HG03520 (cell line): ENCODE measurements around the gene POLR1H.
"Not testable (repeated sequence)": the region's sequence is repeated elsewhere in the genome, so short reads cannot be mapped to it uniquely, and the experiment has no call there.

ENCODE experiments used
- ATAC-seq: cut with Tn5 transposase; IDR thresholded peaks from one replicate; pipeline ENCODE4 v1.9.1; 2021; ENCODE audit warnings: mild to moderate bottlenecking, moderate library complexity; ENCODE audit not compliant: unreplicated experiment

Gene POLR1H, protein sequence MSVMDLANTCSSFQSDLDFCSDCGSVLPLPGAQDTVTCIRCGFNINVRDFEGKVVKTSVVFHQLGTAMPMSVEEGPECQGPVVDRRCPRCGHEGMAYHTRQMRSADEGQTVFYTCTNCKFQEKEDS

GRCh38 chr6:30061092-30061857, at the start of gene POLR1H:
POLR1H (plus strand) TSS chr6:30061265; CDS start chr6:30061525, 260 bp downstream.
- ATAC-seq = peak; percentile 93

DNA sequence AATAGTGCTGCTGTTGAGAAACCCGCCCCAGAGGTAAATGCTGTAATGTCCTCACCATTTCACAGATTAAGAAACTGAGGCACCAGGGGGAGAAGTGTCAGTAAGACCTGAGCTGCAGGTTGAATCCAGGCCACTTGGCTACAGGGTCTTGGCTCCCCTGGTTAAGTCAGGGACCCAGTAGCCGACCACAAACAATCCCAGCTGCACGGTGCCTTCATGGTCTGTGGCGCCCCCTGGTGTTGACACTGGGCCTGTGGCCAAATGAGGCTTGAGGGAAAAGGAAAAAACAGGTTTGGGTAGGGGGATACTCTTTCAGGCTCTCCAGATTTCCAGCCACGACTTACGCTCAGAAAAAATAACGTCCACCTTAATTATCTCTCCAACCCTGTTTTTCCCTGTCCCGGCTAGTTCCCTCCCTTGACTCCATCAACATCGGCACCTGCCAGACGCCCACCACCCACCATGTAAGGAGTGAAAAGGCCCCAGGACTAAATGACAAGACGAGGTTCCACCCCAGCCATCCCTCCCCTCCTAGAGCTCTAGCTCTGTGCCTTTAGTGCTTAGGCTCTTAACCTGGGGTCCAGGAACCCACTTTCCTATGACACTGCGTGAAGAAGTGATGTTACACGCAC, 47.7 kb upstream of the POLR1H start:
- no peak for ATAC-seq

DNA sequence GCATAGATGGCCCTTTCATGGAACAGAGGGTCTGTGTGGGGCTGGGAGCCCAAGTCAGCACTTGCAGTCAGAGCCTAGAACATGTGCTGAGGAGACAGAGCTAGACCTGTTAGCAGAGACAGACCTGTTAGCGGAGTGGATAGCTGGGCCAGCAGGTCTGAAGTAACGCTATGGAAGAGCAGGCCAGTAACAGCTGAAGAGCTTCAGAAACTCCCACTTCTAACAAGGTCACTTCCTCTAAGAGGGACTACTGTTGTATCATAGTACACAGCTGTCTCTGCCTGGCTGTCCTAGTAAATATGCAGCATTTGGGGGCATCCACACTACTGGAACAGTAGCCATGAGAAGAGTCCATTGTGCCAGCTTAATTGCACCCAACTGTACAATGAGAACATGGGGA, 41.2 kb upstream of the POLR1H start:
- no peak for ATAC-seq

DNA sequence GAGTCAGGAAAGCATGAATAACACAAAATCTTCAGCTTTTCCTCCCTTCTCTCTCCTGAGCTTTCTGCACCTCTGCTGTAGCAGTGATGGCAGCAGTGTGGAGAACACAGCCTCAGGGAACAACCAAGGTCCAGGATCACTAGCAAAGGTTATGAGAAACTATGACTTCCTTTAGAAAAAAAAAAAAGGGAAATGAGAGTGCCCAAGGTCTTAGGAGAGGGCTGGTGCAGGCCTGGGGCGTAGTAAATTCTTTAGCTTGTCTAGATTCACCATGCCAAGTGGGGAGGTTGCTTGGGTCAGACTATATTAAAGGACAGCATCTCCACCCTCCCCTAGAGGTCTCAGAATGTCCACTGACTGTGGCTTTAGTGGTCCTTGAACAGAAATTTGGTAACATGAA, 40.4 kb upstream of the POLR1H start:
- ATAC-seq = no peak

GRCh38 chr6:30022189-30022588, 38.9 kb upstream of the POLR1H start:
- no peak for ATAC-seq

DNA sequence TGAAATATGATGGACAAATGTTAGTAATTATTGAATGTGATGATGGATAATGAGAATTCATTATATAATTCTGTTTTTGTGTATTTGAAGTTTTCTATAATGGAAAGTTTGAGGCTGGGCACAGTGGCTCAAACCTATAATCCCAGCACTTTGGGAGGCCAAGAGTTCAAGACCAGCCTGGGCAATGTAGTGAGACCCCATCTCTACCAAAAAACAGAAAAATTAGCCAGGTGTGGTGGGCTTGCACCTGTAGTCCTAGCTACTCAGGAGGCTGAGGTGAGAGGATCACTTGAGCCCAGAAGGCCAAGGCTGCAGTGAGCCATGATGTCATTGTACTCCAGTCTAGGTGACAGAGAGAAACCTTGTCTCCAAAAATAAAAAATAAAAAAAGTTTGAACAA, 38.4 kb upstream of the POLR1H start:
- not testable (repeated sequence) for ATAC-seq

DNA sequence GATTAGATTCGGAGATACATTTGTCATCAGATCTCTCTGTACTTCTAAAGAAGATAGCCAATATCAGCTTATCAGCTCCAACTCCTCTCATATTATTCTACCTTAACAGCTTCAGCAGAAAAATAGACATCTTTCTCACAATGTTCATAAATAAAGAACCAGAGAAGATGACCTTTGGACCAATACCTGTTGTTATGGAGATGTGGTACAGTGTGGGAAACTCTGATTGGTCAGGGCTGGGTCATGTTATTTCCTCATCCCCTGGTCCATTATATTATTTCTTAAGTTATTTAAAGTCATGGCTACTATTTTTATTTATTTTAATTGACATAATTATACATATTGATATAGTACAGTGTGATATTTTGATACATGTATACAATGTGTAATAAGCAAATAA, 35.9 kb upstream of the POLR1H start:
- no peak for ATAC-seq

DNA sequence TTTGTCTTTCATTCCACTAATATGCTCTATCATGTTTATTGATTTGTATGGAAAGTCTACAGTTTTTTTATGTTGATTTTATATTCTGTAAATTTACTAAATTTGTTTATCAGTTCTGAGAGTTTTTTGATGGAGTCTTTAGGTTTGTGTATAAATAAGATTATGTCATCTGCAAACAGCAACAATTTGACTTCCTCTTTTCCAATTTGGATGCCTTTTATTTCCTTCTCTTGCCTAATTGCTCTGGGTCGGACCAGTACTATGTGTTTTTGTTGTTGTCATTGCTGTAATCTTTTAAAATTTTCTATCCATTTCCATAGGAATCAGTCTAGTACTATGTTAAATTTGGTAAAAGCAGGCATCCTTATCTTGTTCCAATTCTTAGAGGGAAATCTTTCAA, 31.5 kb upstream of the POLR1H start:
- no peak for ATAC-seq

DNA sequence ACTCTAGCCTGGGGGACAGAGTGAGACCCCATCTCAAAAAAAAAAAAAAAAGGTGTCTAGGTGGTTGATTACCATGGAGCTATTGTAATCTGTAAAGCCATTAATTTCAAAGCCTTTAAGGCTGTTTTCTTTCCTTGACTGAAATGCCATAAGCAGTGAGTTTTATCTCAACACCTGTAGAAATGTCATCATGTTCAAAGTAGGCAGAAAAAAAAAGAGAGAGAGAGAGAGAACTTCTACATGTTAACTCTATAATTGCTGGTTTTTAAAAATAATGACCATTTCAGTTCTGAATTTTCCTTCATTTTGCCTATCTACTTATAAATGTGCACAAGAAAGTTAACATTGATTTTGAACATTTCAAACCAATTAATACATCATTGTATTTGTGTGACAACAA, 29.7 kb upstream of the POLR1H start:
- ATAC-seq = no peak

- not testable (repeated sequence) for ATAC-seq
Measured at GRCh38 chr6:30033440-30033839, 27.6 kb upstream of the POLR1H start.

- ATAC-seq = no peak
Measured at GRCh38 chr6:30035784-30036183, 25.3 kb upstream of the POLR1H start.

- ATAC-seq = no peak
Measured at GRCh38 chr6:30037182-30037788, 23.8 kb upstream of the POLR1H start.

- no peak for ATAC-seq
Measured at GRCh38 chr6:30041221-30041620, 19.8 kb upstream of the POLR1H start.

- no peak for ATAC-seq
Measured at GRCh38 chr6:30041821-30042220, 19.2 kb upstream of the POLR1H start.

GRCh38 chr6:30042476-30042875, 18.6 kb upstream of the POLR1H start:
- ATAC-seq = no peak

- no peak for ATAC-seq
Measured at GRCh38 chr6:30042914-30043313, 18.2 kb upstream of the POLR1H start.

DNA sequence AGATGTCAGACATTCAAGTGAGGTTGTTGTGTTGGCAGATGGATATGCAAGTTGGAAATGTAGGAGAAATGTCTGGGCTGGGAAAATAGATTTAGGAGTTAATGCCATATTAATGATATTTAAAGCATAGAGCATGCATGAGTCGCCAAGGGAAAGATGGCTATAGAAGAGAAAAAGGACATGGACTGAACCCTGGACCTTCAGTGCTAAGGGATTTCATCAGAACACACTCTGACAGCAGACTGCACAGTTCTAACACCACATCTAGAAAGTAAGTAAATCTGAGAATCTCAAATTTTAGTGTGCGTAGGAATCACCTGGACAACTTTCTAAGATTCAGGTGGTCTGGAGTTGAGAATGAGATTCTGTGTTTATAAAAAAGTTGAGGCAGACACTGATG, 17.3 kb upstream of the POLR1H start:
- ATAC-seq = no peak

GRCh38 chr6:30044630-30045029, 16.4 kb upstream of the POLR1H start:
- no peak for ATAC-seq

- ATAC-seq = no peak
Measured at GRCh38 chr6:30047220-30047619, 13.8 kb upstream of the POLR1H start.

GRCh38 chr6:30053682-30054081, 7.4 kb upstream of the POLR1H start:
- ATAC-seq = no peak

GRCh38 chr6:30055513-30055912, 5.6 kb upstream of the POLR1H start:
- no peak for ATAC-seq

DNA sequence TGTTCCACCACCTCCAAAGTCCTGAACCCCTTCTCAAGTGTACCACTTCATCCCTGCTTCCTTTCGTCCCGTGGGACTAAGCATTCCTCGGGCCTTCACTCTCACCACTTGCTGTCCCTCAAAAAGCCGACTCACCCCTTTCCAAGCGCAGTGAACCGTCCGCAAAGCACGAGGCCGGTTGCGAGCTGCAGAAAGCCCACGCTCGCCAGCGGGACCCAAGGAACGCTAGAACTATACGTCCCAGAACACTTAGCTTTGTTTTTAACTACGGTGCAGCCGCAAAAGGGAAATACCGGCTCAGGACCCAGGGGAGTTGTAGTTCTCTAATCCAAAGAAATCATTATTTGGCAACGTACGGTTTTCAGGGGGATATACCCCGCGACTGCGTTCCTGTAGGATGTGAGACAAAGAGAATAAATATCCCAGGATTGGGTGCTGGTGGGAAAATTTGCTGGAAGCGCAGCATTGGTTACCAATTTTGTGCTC, 416 bp upstream of the POLR1H start:
- ATAC-seq = peak; percentile 20
